HG03175 (cell line): ENCODE data around the gene TLR6.
"Not testable (repeated sequence)": the region's sequence is repeated elsewhere in the genome, so short reads cannot be mapped to it uniquely, and the experiment has no call there.

Experiments used
- ATAC-seq: cut with Tn5 transposase; IDR thresholded peaks from one replicate; pipeline ENCODE4 v1.9.1; 2021; ENCODE audit warnings: mild to moderate bottlenecking, moderate library complexity; ENCODE audit not compliant: unreplicated experiment

TLR6 gene

DNA sequence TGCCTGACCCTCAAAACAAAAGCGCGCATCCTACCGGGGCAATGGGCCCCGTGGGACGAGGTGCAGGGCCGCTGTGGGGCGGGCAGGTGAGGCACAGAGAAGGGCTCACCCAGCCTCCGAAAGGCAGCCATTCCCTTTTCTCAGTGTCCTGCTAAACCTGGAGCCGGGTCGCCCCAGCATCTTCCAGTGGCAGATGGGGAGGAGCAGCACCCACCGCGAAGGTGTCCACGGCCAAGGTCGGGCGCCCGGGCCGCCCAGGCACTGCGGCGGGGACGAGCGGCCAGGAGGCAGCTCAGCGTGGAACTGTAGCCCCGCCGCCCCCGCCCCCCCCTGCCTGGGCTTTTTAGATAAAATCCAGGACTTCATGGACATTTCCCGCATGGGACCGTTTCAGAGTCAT, 32.9 kb downstream of the TLR6 start:
- ATAC-seq = no peak

- no peak for ATAC-seq
Measured at GRCh38 chr4:38822748-38823303, 33.8 kb downstream of the TLR6 start.

DNA sequence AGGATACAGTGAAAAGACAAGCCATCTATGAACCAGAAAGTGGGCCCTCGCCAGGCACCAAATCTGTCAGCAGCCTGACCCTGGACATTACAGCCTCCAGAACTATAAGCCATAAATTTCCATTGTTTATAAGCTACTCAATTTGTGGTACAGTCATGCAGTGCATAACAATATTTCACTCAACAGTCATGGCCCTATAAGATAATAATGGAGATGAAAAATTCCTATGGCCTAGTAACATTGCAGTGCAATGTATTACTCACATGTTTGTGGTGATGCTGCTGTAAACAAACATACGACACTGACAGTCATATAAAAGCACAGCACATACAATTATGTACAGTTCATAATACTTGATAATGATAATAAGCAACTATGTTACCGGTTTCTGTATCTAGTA, 34.9 kb downstream of the TLR6 start:
- ATAC-seq = no peak

GRCh38 chr4:38820329-38821061, 36.1 kb downstream of the TLR6 start:
- ATAC-seq = peak; percentile 57

DNA sequence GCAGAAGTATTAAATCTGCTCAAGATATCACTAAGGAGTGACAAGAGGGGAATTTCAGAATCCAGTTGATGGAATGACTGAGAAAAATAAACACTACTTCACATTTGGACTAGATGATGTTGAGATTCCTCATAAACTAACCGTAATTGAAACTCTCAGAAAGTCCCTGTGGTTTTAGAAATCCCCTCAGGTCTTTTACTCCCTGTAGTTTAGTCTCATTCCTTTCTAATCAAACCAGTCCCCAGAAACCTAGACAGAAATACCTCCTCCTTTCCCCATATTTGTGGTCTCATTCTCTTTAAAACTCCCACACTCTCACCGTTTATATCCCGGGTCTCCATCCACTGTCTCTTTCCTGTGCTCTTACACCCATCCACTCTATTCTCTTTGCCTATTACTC, 37.0 kb downstream of the TLR6 start:
- no peak for ATAC-seq

DNA sequence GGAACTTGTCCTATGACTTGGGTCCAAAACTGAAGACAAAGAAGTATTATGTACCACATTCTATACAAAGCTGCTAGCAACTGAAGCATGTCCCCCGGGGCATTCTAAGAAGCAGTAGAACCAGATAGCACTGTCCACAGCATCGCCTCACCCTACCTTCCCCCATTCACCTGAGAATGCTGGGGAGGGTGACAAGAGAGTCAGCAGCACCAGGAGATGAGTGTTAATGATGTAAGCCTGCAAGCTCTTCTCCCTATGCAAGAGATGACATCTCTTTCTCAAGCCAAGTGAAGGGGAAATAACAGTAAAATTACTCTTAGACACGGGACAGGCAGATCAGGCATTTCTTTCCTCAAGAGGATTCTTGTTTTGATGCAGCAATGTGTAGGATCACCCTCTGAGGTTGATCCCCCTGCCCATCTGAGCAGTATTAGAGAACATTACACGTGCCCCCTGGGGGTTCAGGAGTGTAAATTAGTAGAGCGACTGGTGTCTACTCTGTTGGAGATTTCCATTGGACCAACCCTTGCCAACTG, 38.1 kb downstream of the TLR6 start:
- ATAC-seq = peak; percentile 40

DNA sequence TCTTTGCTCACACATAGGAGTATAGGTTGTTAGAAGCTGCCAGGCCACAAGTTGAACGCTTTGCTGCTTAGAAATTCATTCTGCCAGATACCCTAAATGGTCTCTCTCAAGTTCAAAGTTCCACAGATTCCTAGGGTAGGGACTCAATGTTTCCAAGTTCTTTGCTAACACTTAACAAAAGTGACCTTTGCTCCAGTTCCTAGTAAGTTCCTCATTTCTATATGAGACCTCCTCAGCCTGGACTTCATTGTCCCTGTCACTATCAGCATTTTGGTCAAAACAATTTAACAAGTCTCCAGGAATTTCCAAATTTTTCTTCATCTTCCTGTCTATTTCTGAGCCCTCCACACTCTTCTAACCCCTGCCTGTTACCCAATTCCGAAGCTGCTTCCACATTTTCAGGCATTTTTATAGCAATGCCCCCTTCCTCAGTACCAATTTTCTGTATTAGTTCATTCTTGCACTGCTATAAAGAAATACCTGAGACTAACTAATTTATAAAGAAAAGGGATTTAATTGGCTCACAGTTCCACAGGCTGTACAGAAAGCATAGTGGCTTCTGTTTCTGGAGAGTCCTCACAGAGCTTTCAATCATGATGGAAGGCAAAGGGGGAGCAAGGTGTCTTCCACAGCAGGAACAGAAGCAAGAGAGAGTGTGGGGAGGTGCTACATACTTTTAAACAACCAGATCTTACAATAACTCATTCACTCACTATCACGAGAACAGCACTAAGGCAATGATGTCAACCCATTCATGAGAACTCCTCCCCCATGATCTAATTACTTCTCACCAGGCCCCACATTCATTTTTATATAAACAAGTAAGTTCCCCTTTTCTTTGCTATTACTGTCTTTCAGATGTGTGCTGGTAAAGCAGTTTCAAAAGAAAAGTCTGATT, 40.5 kb downstream of the TLR6 start:
- no peak for ATAC-seq

- ATAC-seq = no peak
Measured at GRCh38 chr4:38814386-38814785, 42.2 kb downstream of the TLR6 start.

DNA sequence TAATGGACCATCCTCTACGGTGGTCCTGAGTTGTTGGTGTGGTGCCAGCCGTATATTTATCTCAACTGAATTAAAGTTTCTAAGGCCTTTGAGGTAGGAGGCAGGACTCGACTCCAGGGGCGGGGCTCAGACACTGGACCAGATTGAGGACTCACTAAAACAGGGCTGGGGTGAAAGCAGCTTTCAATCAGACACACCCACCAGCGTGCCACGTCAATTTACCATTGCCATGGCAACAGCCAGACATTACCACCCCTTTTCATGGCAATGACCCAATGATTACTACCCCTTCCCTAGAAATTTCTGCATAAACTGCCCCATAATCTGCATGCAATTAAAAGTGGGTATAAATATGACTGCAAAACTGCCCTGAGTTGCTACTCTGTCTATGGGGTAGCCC, 45.3 kb downstream of the TLR6 start:
- ATAC-seq = no peak

DNA sequence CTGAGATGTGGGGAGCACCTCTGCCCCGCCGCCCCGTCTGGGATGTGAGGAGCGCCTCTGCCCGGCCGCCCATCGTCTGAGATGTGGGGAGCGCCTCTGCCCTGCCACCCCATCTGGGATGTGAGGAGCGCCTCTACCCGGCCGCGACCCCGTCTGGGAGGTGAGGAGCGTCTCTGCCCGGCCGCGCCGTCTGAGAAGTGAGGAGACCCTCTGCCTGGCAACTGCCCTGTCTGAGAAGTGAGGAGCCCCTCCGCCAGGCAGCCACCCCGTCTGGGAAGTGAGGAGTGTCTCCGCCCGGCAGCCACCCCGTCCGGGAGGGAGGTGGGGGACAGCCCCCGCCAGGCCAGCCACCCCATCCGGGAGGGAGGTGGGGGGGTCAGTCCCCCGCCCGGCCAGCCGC, 49.2 kb downstream of the TLR6 start:
- ATAC-seq = not testable (repeated sequence)

- ATAC-seq = not testable (repeated sequence)
Measured at GRCh38 chr4:38806251-38806650, 50.4 kb downstream of the TLR6 start.

GRCh38 chr4:38805530-38806145, 51.0 kb downstream of the TLR6 start:
- ATAC-seq = peak; percentile 78

GRCh38 chr4:38804654-38805295, 51.8 kb downstream of the TLR6 start, which contains the start of gene TLR1:
TLR1 (minus strand) TSS chr4:38804791; CDS start chr4:38798831, 5,960 bp downstream.
- ATAC-seq = peak; percentile 47

GRCh38 chr4:38803833-38804653, 52.6 kb downstream of the TLR6 start:
- ATAC-seq = peak; percentile 38

DNA sequence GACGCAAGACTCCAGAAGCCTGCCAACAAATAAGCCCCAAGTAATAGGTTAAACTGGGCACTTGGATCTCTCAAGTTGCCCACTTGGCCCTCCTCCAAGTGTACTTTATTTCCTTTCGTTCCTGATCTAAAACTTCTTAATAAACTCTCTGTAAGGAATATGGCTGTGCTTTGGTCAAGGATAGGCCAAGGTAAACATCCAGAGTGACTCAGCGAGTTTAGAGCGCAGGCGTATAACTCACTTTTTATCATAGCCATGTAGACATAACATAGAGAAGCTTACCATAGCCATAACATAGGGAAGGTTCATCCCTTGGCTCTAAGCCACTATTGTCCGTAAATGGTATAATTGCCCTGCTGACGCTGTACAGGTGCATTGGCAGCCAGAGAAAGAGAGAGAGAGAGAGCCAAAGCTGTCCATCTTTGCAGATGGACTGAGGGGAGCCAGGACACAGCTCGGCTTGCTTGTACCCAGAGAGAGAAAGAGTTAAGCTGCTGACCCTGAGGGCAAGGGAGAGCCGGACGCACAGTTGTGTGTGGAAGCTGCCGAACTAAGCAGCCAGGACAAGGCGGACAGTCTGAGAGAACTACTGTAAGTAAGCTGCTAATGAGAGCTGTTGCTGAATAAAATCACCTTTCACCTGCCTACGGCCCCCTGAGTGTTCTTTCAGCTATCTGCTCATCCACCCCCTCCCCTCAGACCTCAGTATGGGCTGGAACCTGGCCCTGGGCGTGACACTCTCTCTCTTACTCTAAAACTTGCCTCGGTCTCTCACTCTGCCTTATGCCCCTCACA, 53.9 kb downstream of the TLR6 start:
- ATAC-seq = no peak

DNA sequence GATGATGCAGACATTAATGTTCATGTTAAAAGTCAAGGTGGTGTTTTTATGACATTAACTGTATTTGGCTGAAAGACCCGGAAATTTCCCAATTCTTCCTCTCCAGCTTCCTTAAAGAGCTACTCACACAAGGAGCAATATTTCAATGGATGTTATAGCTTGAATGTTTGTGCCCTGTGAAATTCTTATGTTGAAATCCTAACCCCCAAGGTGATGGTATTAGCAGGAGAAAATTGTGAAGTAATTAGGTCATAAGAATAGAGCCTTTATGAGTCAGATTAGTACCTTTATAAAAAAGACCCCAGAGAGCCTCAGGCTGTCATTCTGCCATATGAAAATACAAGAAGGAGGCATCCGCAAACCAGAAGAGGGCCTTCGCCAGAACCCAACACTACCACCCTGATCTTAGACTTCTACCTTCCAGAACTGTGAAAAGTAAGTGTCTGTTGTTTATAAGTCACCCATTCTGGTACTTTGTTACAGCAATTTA, 55.6 kb downstream of the TLR6 start:
- no peak for ATAC-seq

- no peak for ATAC-seq
Measured at GRCh38 chr4:38800366-38800765, 56.3 kb downstream of the TLR6 start.

DNA sequence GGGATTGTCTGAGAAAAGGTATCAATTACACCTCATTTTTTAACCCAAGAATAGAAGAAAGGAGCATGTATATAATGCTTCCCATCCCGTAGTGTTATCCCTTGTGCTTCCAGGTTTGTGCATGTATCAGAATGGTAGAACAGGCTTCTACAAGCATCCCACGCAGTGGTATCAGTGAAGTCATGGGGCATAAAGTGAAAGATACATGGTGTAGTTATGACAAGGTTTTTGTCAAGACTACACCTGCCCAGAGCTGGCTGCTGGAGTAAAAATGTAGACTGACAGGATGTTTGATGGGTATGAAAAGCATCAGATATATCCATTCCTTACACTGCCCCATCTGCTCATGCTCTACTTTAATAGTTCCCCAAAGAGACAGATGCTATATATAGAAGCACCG, 61.5 kb downstream of the TLR6 start:
- no peak for ATAC-seq

DNA sequence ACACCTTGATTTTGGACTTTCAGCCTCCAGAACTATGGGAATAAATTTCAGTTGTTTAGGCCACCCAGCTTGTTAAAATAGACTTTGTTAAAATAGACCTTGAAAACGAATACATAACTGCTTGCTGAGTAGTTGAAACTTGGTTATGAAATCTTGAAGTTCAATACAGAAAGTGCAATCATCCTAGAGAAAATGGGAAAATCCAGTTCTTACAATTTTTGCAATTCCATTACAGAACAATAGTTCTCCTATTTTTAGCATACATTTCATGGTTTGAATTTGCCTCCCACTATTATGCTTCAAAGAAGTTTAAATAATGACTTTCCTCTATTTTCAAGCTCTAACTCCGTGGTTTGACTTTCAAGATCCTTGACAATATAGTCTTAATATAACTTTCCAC, 62.6 kb downstream of the TLR6 start:
- no peak for ATAC-seq
